K562 (cell line): Measurements from ENCODE around the gene AKT1S1. TPM values are rescaled to one million over a fixed set of nuclear protein-coding genes. Genes with fewer than 3 reads are reported as not detected.

Experiments
- ARID4B ChIP-seq: sonication (generic); formaldehyde crosslinking; IDR thresholded peaks from 2 replicates; pipeline ENCODE4 v1.8.0; 2022; ENCODE audit warnings: mild to moderate bottlenecking, missing genetic modification reagents
- BRCA1 ChIP-seq, 2 experiments: fragments of 450-650 bp in 1 of 2; sonication (generic) in 1 of 2; formaldehyde crosslinking in 1 of 2; IDR thresholded peaks; 2 replicates each; pipeline versions ENCODE4 v1.5.0 to v1.6.1; 2017 to 2020; ENCODE audit warnings: mild to moderate bottlenecking in 1 of 2, missing genetic modification reagents in 1 of 2
- CTCF ChIP-seq, 3 experiments: IDR thresholded peaks in 2 of 3; conservative IDR thresholded peaks in 1 of 3; 2 replicates each; pipeline ENCODE4 v1.5.1; 2011 to 2012; ENCODE audit warnings: low read length in 3 of 3, mild to moderate bottlenecking in 3 of 3, control low read depth in 2 of 3, improper control_type of control experiment in 1 of 3, inconsistent platforms in 1 of 3, low read depth in 1 of 3, mixed read lengths in 1 of 3, moderate library complexity in 1 of 3; ENCODE audit not compliant: insufficient read depth in 2 of 3
- CTCFL ChIP-seq: IDR thresholded peaks from 2 replicates; pipeline ENCODE4 v1.6.1; 2011; ENCODE audit warnings: borderline replicate concordance, low read depth, mild to moderate bottlenecking, moderate library complexity, low read length; ENCODE audit not compliant: insufficient read depth, poor library complexity, severe bottlenecking
- MTA2 ChIP-seq: fragments of 450-650 bp; IDR thresholded peaks from 2 replicates; pipeline ENCODE4 v1.6.1; 2016; ENCODE audit warnings: low read depth
- MTA3 ChIP-seq: fragments of 450-650 bp; formaldehyde crosslinking; IDR thresholded peaks from 2 replicates; pipeline ENCODE4 v1.6.1; 2017; ENCODE audit warnings: mild to moderate bottlenecking, borderline replicate concordance
- NFYB ChIP-seq: IDR thresholded peaks from 2 replicates; pipeline ENCODE4 v1.6.1; 2011; ENCODE audit warnings: mild to moderate bottlenecking, moderate library complexity; ENCODE audit not compliant: insufficient read length; ENCODE audit errors: extremely low read depth
- NR1H2 ChIP-seq: sonication (generic); formaldehyde crosslinking; IDR thresholded peaks from 2 replicates; pipeline ENCODE4 v1.4.0; 2020; ENCODE audit warnings: mild to moderate bottlenecking, missing genetic modification reagents
- NR2C1 ChIP-seq, 2 experiments: fragments of 450-650 bp; IDR thresholded peaks; 2 replicates each; pipeline ENCODE4 v1.6.1; 2017; ENCODE audit warnings: mild to moderate bottlenecking in 2 of 2, antibody characterized with exemption in 1 of 2, inconsistent platforms in 1 of 2, missing compliant biosample characterization in 1 of 2, missing genetic modification characterization in 1 of 2
- PCBP1 ChIP-seq: fragments of 200-400 bp; formaldehyde crosslinking; IDR thresholded peaks from 2 replicates; pipeline ENCODE4 v1.6.1; 2018; ENCODE audit warnings: mild to moderate bottlenecking, low read depth, low read length; ENCODE audit not compliant: poor library complexity, severe bottlenecking
- PYGO2 ChIP-seq: fragments of 450-650 bp; IDR thresholded peaks from 2 replicates; pipeline ENCODE4 v1.6.1; 2016; ENCODE audit warnings: mild to moderate bottlenecking, missing genetic modification characterization, moderate library complexity, missing compliant biosample characterization
- TAF15 ChIP-seq: fragments of 200-400 bp; formaldehyde crosslinking; IDR thresholded peaks from 2 replicates; pipeline ENCODE4 v1.6.1; 2017; ENCODE audit warnings: mild to moderate bottlenecking, low read depth, low read length, moderate library complexity
- YBX1 ChIP-seq: fragments of 450-650 bp; IDR thresholded peaks from 2 replicates; pipeline ENCODE4 v1.7.1; 2016; ENCODE audit warnings: mild to moderate bottlenecking
- ZBTB12 ChIP-seq: fragments of 250-450 bp; sonication (Bioruptor Pico); IDR thresholded peaks from 2 replicates; pipeline ENCODE4 v1.4.0; 2020
- ZEB2 ChIP-seq: fragments of 450-650 bp; IDR thresholded peaks from 2 replicates; pipeline ENCODE4 v1.6.1; 2016
- ZNF12 ChIP-seq: sonication (generic); formaldehyde crosslinking; IDR thresholded peaks from 2 replicates; pipeline ENCODE4 v1.4.0; 2020; ENCODE audit warnings: mild to moderate bottlenecking, missing genetic modification reagents
- polyA plus RNA-seq, 8 experiments: library from polyadenylated mRNA; depleted of rRNA in 4 of 8; stranded (reverse) in 5 of 8; unstranded in 3 of 8; fragments of >200 nt; fragmentation: Nextera tagmentation in 2 of 8; fragmentation: Illumina TruSeq in 1 of 8; extraction: Ambion mirVana in 2 of 8; extraction: Trizol in 1 of 8; gene quantifications; 2 replicates each; pipeline versions ENCODE4 v1.2.1 to v1.2.3, GENCODE V29; 2011 to 2014; ENCODE audit warnings: inconsistent platforms in 1 of 8, missing spikeins in 1 of 8
- total RNA-seq, 7 experiments: library from RNA; depleted of rRNA in 6 of 7; stranded (reverse); fragments of >200 nt in 6 of 7; fragmentation: Illumina TruSeq in 2 of 7; extraction: Trizol in 2 of 7; gene quantifications; 2 replicates each; pipeline versions ENCODE4 v1.2.1 to v1.2.3, GENCODE V29; 2011 to 2021; ENCODE audit warnings: low replicate concordance in 1 of 7

AKT1S1 gene
- total and polyA plus RNA-seq, 9 of the 15 experiments (the other 6 are each of a cell fraction or from before 2014, with no cell fraction given), result 1.2 to 50.3 (median 17.1) TPM

- TF ChIP-seq ARID4B (peak; percentile 85), CTCF (IDR thresholded peaks at IDR 0.05 in 2 of 3, conservative IDR thresholded peaks at IDR 0.05 in 1 of 3; ENCODE audit: insufficient read depth in 2 of 3, low read depth in 1 of 3, low read length in 3 of 3) (peak in 1 of 3 experiments; percentile 41; a peak in 1 of 6 replicates), ZNF12 (CRISPR knock-in tag) (no peak; the same call in 1 of the 2 replicates), BRCA1 (IDR thresholded peaks at IDR 0.05) (no peak), BRCA1 (CRISPR knock-in tag; IDR thresholded peaks at IDR 0.05) (no peak; the same call in 1 of the 2 replicates), MTA3 (0 out of 2 replicates have a peak, but pooled peaks have one; percentile 61), MTA2 (no peak), PCBP1 (peak; percentile 2), PYGO2 (tag) (no peak), NR2C1 (IDR thresholded peaks at IDR 0.05) (no peak), NR2C1 (tag; IDR thresholded peaks at IDR 0.05) (no peak), YBX1 (no peak), CTCFL (no peak), ZEB2 (peak; percentile 55; the same call in 1 of the 2 replicates), NR1H2 (CRISPR knock-in tag) (no peak), NFYB (no peak), ZBTB12 (CRISPR knock-in tag) (no peak), TAF15 (no peak)
Observed at GRCh38 chr19:49890349-49891311, 13.5 kb upstream of the AKT1S1 start (continued).
